Activated naive CD8-positive, alpha-beta T cell (primary cell): Measurements from ENCODE around the gene CPT1B.
A peak's percentile ranks its signal among the peaks of the same experiment; 100 is the strongest.

Source experiments
- H3K27ac Mint-ChIP-seq: one replicate; pipeline ENCODE4 v1.8.0; 2021; ENCODE audit warnings: mixed read lengths
- H3K27me3 Mint-ChIP-seq: one replicate; pipeline ENCODE4 v1.8.0; 2021; ENCODE audit warnings: mixed read lengths
- H3K36me3 Mint-ChIP-seq: one replicate; pipeline ENCODE4 v1.8.0; 2021; ENCODE audit warnings: mixed read lengths
- H3K4me1 Mint-ChIP-seq: one replicate; pipeline ENCODE4 v1.8.0; 2021; ENCODE audit warnings: low read depth, mixed read lengths
- H3K4me3 Mint-ChIP-seq: one replicate; pipeline ENCODE4 v1.8.0; 2021; ENCODE audit warnings: mild to moderate bottlenecking, mixed read lengths
- H3K9me3 Mint-ChIP-seq: one replicate; pipeline ENCODE4 v1.8.0; 2021; ENCODE audit warnings: low read depth, mixed read lengths

The CPT1B gene

GRCh38 chr22:50584106-50585096, 6.2 kb upstream of the CPT1B start:
- Mint-ChIP-seq H3K36me3 (no peaks in the 10 kb centered on the region), H3K27me3 (no peaks in the 10 kb centered on the region), H3K27ac (no peak overlapping the region), H3K4me3 (peak overlapping the region; percentile 95), H3K4me1 (peaks cover 20% of the 10 kb centered on the region), H3K9me3 (no peaks in the 10 kb centered on the region)

- peak overlapping the region; percentile 95 for H3K4me3 Mint-ChIP-seq
- H3K36me3 Mint-ChIP-seq: no peaks in the 10 kb centered on the region
- no peaks in the 10 kb centered on the region for H3K9me3 Mint-ChIP-seq
- peaks cover 20% of the 10 kb centered on the region for H3K4me1 Mint-ChIP-seq
- H3K27ac Mint-ChIP-seq: peak overlapping the region; percentile 83
- no peaks in the 10 kb centered on the region for H3K27me3 Mint-ChIP-seq
Measured at GRCh38 chr22:50583294-50583861, 5.2 kb upstream of the CPT1B start.

GRCh38 chr22:50582493-50583293, 4.5 kb upstream of the CPT1B start, which contains the start of gene CHKB:
Gene CHKB, minus strand, starts transcription at chr22:50582849. Its CDS starts 68 bp downstream, at chr22:50582781.
- no peaks in the 10 kb centered on the region for H3K27me3 Mint-ChIP-seq

GRCh38 chr22:50581950-50582492, 3.8 kb upstream of the CPT1B start:
- H3K27me3 Mint-ChIP-seq: no peaks in the 10 kb centered on the region
- peak overlapping the region; percentile 95 for H3K4me3 Mint-ChIP-seq
- no peaks in the 10 kb centered on the region for H3K36me3 Mint-ChIP-seq
- no peaks in the 10 kb centered on the region for H3K9me3 Mint-ChIP-seq
- H3K4me1 Mint-ChIP-seq: peaks cover 25% of the 10 kb centered on the region
- peak overlapping the region; percentile 70 for H3K27ac Mint-ChIP-seq

More at GRCh38 chr22:50582493-50583293, 4.5 kb upstream of the CPT1B start, which contains the start of gene CHKB:
- Mint-ChIP-seq H3K4me3 (peak within 1 kb of the TSS; percentile 95), H3K9me3 (no peaks in the 10 kb centered on the region), H3K4me1 (peaks cover 20% of the 10 kb centered on the region), H3K36me3 (no peaks in the 10 kb centered on the region), H3K27ac (peak within 1 kb of the TSS; percentile 87)

GRCh38 chr22:50581031-50581949, 3.1 kb upstream of the CPT1B start:
- no peaks in the 10 kb centered on the region for H3K27me3 Mint-ChIP-seq
- H3K4me3 Mint-ChIP-seq: peak overlapping the region; percentile 87
- H3K27ac Mint-ChIP-seq: peak overlapping the region; percentile 70
- H3K4me1 Mint-ChIP-seq: peaks cover 26% of the 10 kb centered on the region
- H3K9me3 Mint-ChIP-seq: no peaks in the 10 kb centered on the region
- H3K36me3 Mint-ChIP-seq: no peaks in the 10 kb centered on the region

- Mint-ChIP-seq H3K27me3 (no peaks in the 10 kb centered on the region), H3K4me1 (peaks cover 26% of the 10 kb centered on the region), H3K4me3 (no peak overlapping the region), H3K9me3 (no peaks in the 10 kb centered on the region), H3K27ac (no peak overlapping the region), H3K36me3 (no peaks in the 10 kb centered on the region)
Measured at GRCh38 chr22:50579752-50580151, 1.5 kb upstream of the CPT1B start.

- Mint-ChIP-seq H3K4me1 (peaks cover 24% of the 10 kb centered on the region), H3K4me3 (no peak overlapping the region), H3K27ac (no peak overlapping the region), H3K36me3 (no peaks in the 10 kb centered on the region), H3K9me3 (no peaks in the 10 kb centered on the region), H3K27me3 (no peaks in the 10 kb centered on the region)
Measured at GRCh38 chr22:50578776-50579310, 616 bp upstream of the CPT1B start.

- Mint-ChIP-seq H3K4me3 (peak overlapping the region; percentile 17), H3K27me3 (no peaks in the 10 kb centered on the region), H3K27ac (no peak overlapping the region), H3K36me3 (no peaks in the 10 kb centered on the region), H3K9me3 (no peaks in the 10 kb centered on the region), H3K4me1 (peaks cover 17% of the 10 kb centered on the region)
Measured at GRCh38 chr22:50577697-50577986, 585 bp downstream of the CPT1B start.

GRCh38 chr22:50576806-50577696, 1.2 kb downstream of the CPT1B start:
- Mint-ChIP-seq H3K4me3 (peak overlapping the region; percentile 17), H3K9me3 (no peaks in the 10 kb centered on the region), H3K27ac (no peak overlapping the region), H3K27me3 (no peaks in the 10 kb centered on the region), H3K36me3 (no peaks in the 10 kb centered on the region), H3K4me1 (peaks cover 17% of the 10 kb centered on the region)

- Mint-ChIP-seq H3K9me3 (no peaks in the 10 kb centered on the region), H3K4me3 (no peak overlapping the region), H3K36me3 (no peaks in the 10 kb centered on the region), H3K27me3 (no peaks in the 10 kb centered on the region), H3K4me1 (peaks cover 12% of the 10 kb centered on the region), H3K27ac (no peak overlapping the region)
Measured at GRCh38 chr22:50576070-50576469, 2.2 kb downstream of the CPT1B start.

GRCh38 chr22:50575426-50575941, 2.7 kb downstream of the CPT1B start:
- Mint-ChIP-seq H3K4me1 (peaks cover 12% of the 10 kb centered on the region), H3K4me3 (no peak overlapping the region), H3K27me3 (no peaks in the 10 kb centered on the region)

GRCh38 chr22:50574383-50574755, 3.9 kb downstream of the CPT1B start:
- Mint-ChIP-seq H3K4me1 (peaks cover 6% of the 10 kb centered on the region), H3K4me3 (no peak overlapping the region), H3K27ac (no peak overlapping the region), H3K27me3 (no peaks in the 10 kb centered on the region), H3K9me3 (no peaks in the 10 kb centered on the region), H3K36me3 (no peaks in the 10 kb centered on the region)

More at GRCh38 chr22:50575426-50575941, 2.7 kb downstream of the CPT1B start:
- H3K36me3 Mint-ChIP-seq: no peaks in the 10 kb centered on the region
- no peaks in the 10 kb centered on the region for H3K9me3 Mint-ChIP-seq
- H3K27ac Mint-ChIP-seq: no peak overlapping the region
